Measurements from ENCODE around the gene MAP4K4.

The MAP4K4 gene

GRCh38 chr2:101697124-101698013 is at the start of gene MAP4K4:
Gene MAP4K4, plus strand, starts transcription at chr2:101697707. Its CDS starts 374 bp downstream, at chr2:101698081.
- DNase-seq: peak; percentile 79

GRCh38 chr2:101653469-101653868 is 44.0 kb upstream of the MAP4K4 start:
- DNase-seq: no peak

DNA sequence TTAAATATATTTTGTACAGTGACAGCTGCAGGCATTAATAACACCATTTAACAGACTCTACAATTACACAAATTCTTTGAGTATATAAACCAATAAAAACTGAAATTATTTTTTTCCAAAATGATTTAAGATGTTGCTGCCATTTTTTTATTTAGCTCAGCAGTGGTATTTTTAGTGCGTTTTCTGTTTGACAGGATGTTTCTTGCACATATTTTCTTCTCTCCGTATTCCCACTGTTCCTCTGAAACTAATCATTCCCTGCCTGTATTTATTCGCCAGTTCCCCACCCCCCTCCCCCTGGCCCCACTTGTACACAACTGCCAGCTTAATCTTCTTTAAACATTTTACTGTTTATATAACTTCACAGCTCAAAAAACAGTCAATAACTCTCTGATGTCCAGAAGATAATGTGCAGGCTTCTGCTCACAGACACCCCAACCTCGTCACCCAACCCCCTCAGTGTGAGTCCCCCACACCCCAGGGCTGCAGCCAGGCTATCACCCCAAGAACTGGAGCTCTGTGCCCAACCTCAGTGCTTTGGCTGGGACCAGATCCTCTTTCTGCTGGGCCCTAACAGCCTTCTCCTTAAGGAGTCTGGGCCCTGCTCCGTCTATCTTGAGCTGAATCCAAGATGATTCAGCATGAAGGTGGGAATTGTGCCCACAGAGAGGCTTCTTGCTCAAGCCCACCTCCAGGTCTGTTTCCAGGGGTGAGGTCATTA is 41.6 kb upstream of the MAP4K4 start:
- no peak for DNase-seq

- DNase-seq: no peak
Observed at GRCh38 chr2:101657787-101658186, 39.7 kb upstream of the MAP4K4 start.

- no peak for DNase-seq
Observed at GRCh38 chr2:101658387-101658786, 39.1 kb upstream of the MAP4K4 start.

GRCh38 chr2:101665312-101665711 is 32.2 kb upstream of the MAP4K4 start:
- no peak for DNase-seq

- no peak for DNase-seq
Observed at GRCh38 chr2:101667823-101668222, 29.7 kb upstream of the MAP4K4 start.

DNA sequence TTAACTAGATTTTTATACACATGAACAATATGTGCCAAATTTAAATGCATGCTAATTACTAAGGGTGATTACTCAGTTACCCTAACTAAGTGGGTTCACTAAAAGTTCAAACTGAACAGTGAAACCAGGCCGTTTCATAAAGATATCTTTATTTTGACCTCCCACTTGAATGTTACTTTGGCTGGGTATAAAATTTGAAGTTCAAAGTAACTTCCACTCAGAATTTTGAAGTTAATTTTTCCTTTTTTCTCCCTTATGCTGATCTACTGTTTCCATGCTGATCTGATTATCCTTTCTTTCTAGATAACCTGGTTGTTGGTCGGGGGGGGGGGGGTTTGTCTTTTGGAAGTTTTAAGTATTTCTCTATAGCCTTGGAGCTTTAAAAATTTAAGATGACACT is 25.5 kb upstream of the MAP4K4 start:
- DNase-seq: no peak

DNA sequence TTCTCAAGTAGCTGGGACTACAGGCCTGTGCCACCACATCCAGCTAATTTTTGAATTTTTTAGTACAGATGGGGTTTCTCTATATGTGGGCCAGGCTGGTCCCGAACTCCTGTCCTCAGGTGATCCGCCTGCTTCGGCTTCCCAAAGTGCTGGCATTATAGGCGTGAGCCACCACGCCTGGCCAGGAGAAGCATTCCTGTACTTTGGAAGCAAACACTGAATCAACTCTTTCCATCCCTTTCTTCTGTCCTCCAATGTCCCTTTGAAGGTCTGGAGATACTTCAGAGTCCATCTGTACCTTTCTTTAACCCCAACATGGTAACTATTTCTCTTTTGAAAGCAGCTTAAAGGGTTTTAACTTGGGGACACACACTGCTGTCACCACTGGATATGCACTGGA is 23.6 kb upstream of the MAP4K4 start:
- DNase-seq: no peak

DNA sequence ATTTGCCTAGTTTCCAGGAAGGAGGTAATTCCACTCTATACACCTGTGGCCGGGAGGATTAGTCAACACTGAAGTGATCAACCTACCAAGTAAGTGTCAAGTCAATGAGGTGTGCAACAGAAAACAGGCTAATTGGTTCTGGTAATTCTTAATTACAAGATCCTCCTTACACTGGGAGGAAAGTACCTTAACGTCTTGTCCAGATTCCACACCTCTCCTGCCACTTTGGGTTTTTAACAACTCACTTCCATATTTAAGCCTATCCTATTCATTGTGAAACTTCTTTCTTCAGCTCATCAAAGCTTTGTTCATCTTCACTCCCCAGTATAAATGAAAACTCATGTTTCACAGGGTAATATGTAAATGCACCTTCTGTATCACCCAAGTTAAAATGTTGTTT is 22.0 kb upstream of the MAP4K4 start:
- no peak for DNase-seq

DNA sequence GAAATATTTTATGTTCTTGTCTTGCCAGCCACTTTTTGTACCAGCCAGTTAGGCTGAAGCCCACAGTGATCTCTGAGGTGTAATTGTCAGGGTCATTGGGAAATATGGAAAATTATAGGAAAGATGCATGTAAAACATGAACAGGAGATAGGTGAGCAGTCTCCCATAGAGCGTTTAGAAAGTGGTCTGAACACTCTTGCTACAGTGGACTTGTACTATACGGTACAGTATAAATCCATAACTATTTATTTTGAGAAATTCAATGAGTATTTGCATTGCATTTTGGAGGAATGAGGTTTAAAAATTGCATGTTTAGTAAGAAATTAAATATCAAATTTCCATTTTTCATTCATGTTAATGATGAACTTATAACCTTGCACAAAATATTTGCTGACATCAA is 20.8 kb upstream of the MAP4K4 start:
- no peak for DNase-seq

- no peak for DNase-seq
Observed at GRCh38 chr2:101677658-101678057, 19.8 kb upstream of the MAP4K4 start.

- no peak for DNase-seq
Observed at GRCh38 chr2:101678379-101678778, 19.1 kb upstream of the MAP4K4 start.

DNA sequence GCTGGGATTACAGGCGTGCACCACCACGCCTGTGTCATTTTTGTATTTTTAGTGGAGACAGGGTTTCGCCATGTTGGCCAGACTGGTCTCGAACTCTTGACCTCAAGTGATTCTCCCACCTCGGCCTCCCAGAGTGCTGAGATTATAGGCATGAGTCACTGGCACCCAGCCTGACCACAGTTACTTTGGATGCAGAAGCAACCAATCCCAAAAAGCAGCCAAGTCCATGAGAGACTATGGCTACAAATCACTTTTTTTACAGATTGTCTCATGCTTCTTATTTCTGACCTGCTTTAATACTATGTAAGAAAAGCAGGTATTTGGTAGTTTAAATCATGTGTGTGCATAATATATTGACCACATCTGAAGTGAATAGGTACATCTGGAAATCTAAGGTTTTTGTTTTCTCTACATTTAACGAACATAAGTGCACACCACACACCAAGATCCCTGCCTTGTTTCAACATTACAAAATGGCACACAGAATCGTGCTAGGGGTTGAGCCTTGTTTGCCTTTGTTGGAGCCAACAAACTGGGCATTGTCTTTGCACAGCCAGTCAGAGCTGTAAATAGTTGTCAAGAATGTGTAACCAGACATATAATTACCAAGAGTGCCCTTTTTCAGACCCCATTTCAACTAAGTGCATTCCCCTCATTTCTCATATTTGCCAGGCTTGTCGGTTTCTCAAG is 18.3 kb upstream of the MAP4K4 start:
- no peak for DNase-seq

- DNase-seq: no peak
Observed at GRCh38 chr2:101679801-101680487, 17.6 kb upstream of the MAP4K4 start.

- no peak for DNase-seq
Observed at GRCh38 chr2:101682311-101682710, 15.2 kb upstream of the MAP4K4 start.

GRCh38 chr2:101684313-101684712 is 13.2 kb upstream of the MAP4K4 start:
- DNase-seq: no peak

DNA sequence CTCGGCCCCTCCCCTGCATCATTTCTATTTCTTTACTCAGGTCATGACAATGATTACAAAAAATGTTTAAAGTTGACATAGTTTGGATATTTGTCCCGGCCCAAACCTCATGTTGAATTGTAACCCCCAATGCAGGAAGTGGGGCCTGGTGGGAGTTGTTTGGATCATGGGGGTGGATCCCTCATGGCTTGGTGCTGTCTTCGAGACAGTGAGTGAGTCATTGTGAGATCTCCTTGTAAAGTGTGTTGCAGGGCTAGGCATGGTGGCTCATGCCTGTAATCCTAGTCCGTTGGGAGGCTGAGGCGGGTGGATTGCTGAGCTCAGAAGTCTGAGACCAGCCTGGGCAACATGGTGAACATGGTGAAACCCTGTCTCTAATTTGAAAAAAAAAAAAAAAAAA is 9.2 kb upstream of the MAP4K4 start:
- DNase-seq: no peak

DNA sequence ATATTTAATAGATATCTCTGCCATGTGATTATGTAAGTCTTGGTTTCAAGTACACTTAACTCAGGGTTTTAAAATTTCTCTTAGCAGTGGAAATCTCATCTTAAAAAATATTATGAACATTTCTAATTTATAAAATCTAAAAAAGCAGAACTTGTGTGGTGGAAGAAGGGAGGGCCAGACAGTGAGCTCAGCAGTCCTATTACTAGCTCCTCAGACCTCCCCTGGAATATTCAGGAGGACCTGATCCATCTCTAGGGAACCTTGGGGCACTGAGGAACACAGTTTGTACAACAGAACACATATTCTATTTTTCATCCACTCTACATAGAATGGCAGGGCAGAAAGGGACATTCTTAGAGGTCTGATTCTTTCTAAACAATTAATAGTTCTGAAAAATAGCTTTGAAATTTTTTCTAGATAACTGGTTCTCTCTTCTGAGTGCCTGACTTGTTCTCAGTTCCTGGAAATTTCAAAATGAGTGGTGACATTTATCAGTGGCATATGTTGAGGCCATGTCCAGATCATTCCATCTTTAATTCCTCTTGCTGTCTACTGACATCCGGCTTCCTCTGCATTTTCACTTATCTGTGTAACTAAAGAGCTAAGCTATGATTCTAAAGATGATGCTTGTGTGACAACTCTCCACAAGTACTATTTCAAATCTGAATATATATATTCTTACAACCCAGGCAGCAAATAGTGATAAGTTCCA is 8.2 kb upstream of the MAP4K4 start:
- DNase-seq: no peak

GRCh38 chr2:101690547-101691152 is 6.9 kb upstream of the MAP4K4 start:
- DNase-seq: no peak

DNA sequence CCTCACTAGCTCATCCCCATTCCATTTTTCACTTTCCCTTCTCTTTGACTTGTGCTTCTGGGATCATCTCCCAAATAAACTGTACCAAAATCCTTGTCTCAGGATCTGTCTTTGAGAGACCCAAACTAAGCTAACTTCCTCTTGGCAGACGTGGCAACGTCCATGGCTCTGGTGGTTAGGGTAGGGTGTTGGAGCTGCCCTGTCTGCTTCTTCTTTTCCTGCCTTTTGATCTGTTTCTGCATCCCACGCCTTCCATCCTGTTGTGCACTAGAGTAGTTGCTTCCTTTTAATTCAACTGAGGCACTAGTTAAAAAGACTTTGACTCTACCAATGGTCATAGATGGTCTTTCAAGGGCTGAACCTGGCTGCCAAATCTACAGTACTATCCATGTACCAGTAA is 5.5 kb upstream of the MAP4K4 start:
- no peak for DNase-seq

GRCh38 chr2:101692766-101693165 is 4.7 kb upstream of the MAP4K4 start:
- no peak for DNase-seq

Data from CD4-positive, alpha-beta T cell treated with Interleukin-15 for 1 hour (primary cell).